ENCODE results near the gene NKAIN2.

DNA sequence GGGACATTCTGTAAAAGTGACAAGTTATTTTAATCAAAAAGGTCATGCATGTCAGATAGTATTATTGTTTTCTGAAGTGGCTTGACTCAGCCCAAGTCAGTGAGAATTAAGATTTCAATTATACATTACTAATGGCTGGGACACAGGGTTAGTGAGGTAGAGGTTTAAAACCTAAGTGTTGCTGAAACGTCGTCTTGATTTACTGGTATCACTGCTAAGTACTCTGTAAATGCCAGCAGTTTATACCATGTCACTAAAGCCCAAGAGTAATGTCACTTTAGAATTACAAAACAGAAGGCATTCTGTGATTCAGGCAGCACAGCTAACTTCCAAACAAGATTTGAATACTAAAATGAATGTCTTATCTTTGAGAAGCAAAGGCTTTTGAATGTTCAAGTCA, 176.6 kb downstream of the NKAIN2 start:
- TF ChIP-seq, protein P1, sequence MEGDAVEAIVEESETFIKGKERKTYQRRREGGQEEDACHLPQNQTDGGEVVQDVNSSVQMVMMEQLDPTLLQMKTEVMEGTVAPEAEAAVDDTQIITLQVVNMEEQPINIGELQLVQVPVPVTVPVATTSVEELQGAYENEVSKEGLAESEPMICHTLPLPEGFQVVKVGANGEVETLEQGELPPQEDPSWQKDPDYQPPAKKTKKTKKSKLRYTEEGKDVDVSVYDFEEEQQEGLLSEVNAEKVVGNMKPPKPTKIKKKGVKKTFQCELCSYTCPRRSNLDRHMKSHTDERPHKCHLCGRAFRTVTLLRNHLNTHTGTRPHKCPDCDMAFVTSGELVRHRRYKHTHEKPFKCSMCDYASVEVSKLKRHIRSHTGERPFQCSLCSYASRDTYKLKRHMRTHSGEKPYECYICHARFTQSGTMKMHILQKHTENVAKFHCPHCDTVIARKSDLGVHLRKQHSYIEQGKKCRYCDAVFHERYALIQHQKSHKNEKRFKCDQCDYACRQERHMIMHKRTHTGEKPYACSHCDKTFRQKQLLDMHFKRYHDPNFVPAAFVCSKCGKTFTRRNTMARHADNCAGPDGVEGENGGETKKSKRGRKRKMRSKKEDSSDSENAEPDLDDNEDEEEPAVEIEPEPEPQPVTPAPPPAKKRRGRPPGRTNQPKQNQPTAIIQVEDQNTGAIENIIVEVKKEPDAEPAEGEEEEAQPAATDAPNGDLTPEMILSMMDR (IDR thresholded peaks at IDR 0.05; ENCODE audit: low read length): no peak
- no peak for TF ChIP-seq EZH2 (optimal IDR thresholded peaks at IDR 0.05; ENCODE audit: low read depth, low read length)
